Measurements from ENCODE around the gene ZNF786.
"Not testable (repeated sequence)": the region's sequence is repeated elsewhere in the genome, so short reads cannot be mapped to it uniquely, and the experiment has no call there.

ZNF786 gene

GRCh38 chr7:149090397-149091195 is at the start of gene ZNF786:
TSS of gene ZNF786 (minus strand) at chr7:149090718. CDS start at chr7:149090640, 78 bp downstream.
- DNase-seq, result peak; percentile 94

- no peak for DNase-seq
These were observed 45.6 kb upstream of the ZNF786 start for GRCh38 chr7:149136118-149136517.

GRCh38 chr7:149133028-149133710 is 42.7 kb upstream of the ZNF786 start:
- DNase-seq, result no peak

GRCh38 chr7:149130572-149131198 is 40.2 kb upstream of the ZNF786 start:
- DNase-seq, result no peak

- peak; percentile 68 for DNase-seq
These were observed 36.2 kb upstream of the ZNF786 start for GRCh38 chr7:149126662-149127266.

- peak; percentile 96 for DNase-seq
These were observed 35.5 kb upstream of the ZNF786 start, which contains the start of gene ZNF425 for GRCh38 chr7:149125863-149126661. TSS of gene ZNF425 (minus strand) at chr7:149126324. CDS start at chr7:149126213, 111 bp downstream.

- DNase-seq, result no peak
These were observed 34.8 kb upstream of the ZNF786 start for GRCh38 chr7:149125189-149125862.

- DNase-seq, result no peak
These were observed 19.5 kb upstream of the ZNF786 start for GRCh38 chr7:149109969-149110368.

GRCh38 chr7:149104749-149105148 is 14.2 kb upstream of the ZNF786 start:
- DNase-seq, result no peak

GRCh38 chr7:149104214-149104613 is 13.7 kb upstream of the ZNF786 start:
- no peak for DNase-seq

- DNase-seq, result no peak
These were observed 12.9 kb upstream of the ZNF786 start for GRCh38 chr7:149103424-149103823.

- DNase-seq, result no peak
These were observed 12.1 kb upstream of the ZNF786 start for GRCh38 chr7:149102666-149103065.

- no peak for DNase-seq
These were observed 10.3 kb upstream of the ZNF786 start for GRCh38 chr7:149100821-149101220.

- DNase-seq, result no peak
These were observed 8.5 kb upstream of the ZNF786 start for GRCh38 chr7:149099058-149099457.

- no peak for DNase-seq
These were observed 6.6 kb upstream of the ZNF786 start for GRCh38 chr7:149097088-149097487.

GRCh38 chr7:149093228-149093627 is 2.7 kb upstream of the ZNF786 start:
- no peak for DNase-seq

- DNase-seq, result not testable (repeated sequence)
These were observed 1.7 kb upstream of the ZNF786 start for GRCh38 chr7:149092244-149092643.

- DNase-seq, result no peak
These were observed 3.1 kb downstream of the ZNF786 start for GRCh38 chr7:149087376-149087775.

- no peak for DNase-seq
These were observed 4.7 kb downstream of the ZNF786 start for GRCh38 chr7:149085866-149086265.

GRCh38 chr7:149084407-149084806 is 6.1 kb downstream of the ZNF786 start:
- DNase-seq, result no peak

GRCh38 chr7:149081914-149082313 is 8.6 kb downstream of the ZNF786 start:
- DNase-seq, result no peak

GRCh38 chr7:149077594-149077993 is 12.9 kb downstream of the ZNF786 start:
- no peak for DNase-seq
